ENCODE measurements around the gene PTBP3. TPM values are rescaled to one million over a fixed set of nuclear protein-coding genes. Genes with fewer than 3 reads are reported as not detected.
A peak's percentile ranks its signal among the peaks of the same experiment; 100 is the strongest.

The PTBP3 gene, protein sequence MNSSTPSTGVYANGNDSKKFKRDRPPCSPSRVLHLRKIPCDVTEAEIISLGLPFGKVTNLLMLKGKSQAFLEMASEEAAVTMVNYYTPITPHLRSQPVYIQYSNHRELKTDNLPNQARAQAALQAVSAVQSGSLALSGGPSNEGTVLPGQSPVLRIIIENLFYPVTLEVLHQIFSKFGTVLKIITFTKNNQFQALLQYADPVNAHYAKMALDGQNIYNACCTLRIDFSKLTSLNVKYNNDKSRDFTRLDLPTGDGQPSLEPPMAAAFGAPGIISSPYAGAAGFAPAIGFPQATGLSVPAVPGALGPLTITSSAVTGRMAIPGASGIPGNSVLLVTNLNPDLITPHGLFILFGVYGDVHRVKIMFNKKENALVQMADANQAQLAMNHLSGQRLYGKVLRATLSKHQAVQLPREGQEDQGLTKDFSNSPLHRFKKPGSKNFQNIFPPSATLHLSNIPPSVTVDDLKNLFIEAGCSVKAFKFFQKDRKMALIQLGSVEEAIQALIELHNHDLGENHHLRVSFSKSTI
- total RNA-seq: 42.5 and 46.8 TPM in 2 replicates
- long read RNA-seq, full-length matches to known transcripts: 6 of 20 reads
- long read RNA-seq, partial matches to known transcripts: 5 of 20 reads
- long read RNA-seq, other reads (novel, unspliced or antisense): 9 of 20 reads

DNA sequence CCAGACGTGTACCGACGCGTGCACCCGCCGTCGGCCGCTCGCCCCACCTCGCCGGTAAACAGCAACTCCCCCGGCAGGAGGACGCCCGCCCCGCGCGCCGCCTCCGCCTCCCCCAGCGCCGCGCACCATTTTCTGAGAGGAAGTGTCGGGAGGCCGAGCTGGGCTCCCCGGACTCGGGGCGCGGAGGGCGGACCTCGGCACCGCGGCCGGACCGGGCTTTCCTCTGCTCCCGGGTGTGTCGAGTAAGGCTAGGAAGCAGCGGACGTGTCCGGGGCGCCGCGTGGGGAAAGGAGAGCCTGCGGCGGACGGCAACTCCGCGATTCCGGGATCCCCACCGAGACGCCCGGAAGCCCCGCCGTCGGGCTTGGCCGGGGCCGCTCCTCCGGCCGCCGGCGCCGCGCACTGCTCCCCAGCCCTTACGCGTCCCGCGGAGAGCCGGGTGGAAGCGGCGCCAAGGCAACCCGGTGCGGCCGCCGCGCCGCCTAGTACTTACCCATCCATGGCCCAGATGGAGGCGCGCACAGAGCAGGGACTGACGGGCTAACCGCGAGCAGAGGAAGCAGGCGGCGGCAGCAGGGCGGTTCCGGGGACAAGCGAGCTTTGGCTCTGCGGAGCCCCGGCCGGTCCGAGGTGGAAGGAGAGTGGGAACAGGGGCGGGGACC, at the start of gene PTBP3:
Gene PTBP3, minus strand, starts transcription at position 643 of the 662 bp plus-strand sequence. CDS start 35,754 bp downstream, outside the sequence.
- Mint-ChIP-seq H3K4me3 (peak within 1 kb of the TSS; percentile 97), H3K27me3 (ENCODE audit: low read depth) (peaks cover 10% of the 10 kb centered on the region)
- TF ChIP-seq, protein P1, sequence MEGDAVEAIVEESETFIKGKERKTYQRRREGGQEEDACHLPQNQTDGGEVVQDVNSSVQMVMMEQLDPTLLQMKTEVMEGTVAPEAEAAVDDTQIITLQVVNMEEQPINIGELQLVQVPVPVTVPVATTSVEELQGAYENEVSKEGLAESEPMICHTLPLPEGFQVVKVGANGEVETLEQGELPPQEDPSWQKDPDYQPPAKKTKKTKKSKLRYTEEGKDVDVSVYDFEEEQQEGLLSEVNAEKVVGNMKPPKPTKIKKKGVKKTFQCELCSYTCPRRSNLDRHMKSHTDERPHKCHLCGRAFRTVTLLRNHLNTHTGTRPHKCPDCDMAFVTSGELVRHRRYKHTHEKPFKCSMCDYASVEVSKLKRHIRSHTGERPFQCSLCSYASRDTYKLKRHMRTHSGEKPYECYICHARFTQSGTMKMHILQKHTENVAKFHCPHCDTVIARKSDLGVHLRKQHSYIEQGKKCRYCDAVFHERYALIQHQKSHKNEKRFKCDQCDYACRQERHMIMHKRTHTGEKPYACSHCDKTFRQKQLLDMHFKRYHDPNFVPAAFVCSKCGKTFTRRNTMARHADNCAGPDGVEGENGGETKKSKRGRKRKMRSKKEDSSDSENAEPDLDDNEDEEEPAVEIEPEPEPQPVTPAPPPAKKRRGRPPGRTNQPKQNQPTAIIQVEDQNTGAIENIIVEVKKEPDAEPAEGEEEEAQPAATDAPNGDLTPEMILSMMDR (conservative IDR thresholded peaks at IDR 0.05): peak; percentile 1

DNA sequence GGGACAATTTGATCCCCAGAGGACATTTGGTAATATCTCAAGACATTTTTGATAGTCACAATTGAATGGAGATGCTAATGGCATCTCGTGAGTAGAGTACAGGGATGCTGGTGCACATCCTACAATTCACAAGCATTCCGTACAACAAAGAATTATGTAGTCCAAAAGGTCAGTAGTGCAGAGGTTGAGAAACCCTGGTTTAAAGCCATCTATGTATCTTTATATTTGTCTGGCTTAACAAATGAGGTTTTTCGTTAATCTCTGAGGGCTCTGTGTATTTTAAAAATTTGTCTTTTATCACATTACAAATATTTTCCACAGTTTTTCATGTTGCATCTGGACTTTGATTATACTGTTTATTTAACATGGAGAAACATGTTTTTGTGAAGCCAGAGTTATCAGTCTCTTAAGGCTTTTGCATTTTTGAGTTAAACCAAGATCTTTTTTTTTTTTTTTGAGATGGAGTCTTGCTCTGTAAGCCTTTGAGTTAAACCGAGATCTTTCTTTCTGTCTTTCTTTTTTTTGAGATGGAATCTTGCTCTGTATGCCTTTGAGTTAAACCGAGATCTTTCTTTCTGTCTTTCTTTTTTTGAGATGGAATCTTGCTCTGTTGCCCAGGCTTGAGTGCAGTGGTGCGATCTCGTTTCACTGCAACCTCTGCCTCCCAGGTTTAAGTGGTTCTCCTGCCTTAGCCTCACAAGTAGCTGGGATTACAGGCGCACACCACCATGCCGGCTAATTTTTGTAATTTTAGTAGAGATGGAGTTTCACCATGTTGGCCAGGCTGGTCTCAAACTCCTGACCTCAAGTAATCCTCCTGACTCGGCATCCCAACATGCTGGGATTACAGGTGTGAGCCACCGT, 49.3 kb upstream of the PTBP3 start:
- Mint-ChIP-seq H3K9me3 (no peaks in the 10 kb centered on the region), H3K36me3 (ENCODE audit: low read depth) (peaks cover 8% of the 10 kb centered on the region), H3K4me3 (peak overlapping the region; percentile 42), H3K27me3 (ENCODE audit: low read depth) (no peaks in the 10 kb centered on the region), H3K27ac (ENCODE audit: unreplicated experiment) (no peak overlapping the region), H3K4me1 (peaks cover 40% of the 10 kb centered on the region)
- TF ChIP-seq, protein P1 (conservative IDR thresholded peaks at IDR 0.05): no peak
- no peak for DNase-seq (ENCODE audit: low read depth, low spot score)

More for the DNA sequence above, at the start of gene PTBP3:
- peaks cover 25% of the 10 kb centered on the region for H3K4me1 Mint-ChIP-seq
- peak; percentile 51 for DNase-seq (ENCODE audit: low read depth, low spot score)
- H3K9me3 Mint-ChIP-seq: no peaks in the 10 kb centered on the region
- H3K36me3 Mint-ChIP-seq (ENCODE audit: low read depth): no peaks in the 10 kb centered on the region
- peak within 1 kb of the TSS; percentile 98 for H3K27ac Mint-ChIP-seq (ENCODE audit: unreplicated experiment)

DNA sequence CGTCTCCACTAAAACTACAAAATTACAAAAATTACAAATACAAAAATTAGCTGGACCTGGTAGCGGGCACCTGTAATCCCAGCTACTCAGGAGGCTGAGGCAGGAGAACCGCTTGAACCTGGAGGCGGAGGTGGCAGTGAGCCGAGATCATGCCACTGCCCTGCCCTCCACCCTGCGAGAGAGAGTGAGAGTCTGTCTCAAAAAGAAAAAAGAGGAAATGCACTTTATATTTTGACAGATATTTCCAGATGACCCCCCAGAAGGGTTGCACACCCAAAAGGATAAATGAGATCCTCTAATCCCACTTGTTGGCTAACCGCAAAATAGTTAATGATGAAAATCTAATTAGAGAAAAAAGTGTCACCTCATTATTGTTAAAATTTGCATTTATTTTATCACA, 48.6 kb upstream of the PTBP3 start:
- H3K27ac Mint-ChIP-seq (ENCODE audit: unreplicated experiment): no peak overlapping the region
- peak overlapping the region; percentile 42 for H3K4me3 Mint-ChIP-seq
- TF ChIP-seq, protein P1 (conservative IDR thresholded peaks at IDR 0.05): no peak
- H3K36me3 Mint-ChIP-seq (ENCODE audit: low read depth): peaks cover 7% of the 10 kb centered on the region
- H3K9me3 Mint-ChIP-seq: no peaks in the 10 kb centered on the region
- peaks cover 47% of the 10 kb centered on the region for H3K4me1 Mint-ChIP-seq
- no peak for DNase-seq (ENCODE audit: low read depth, low spot score)
- H3K27me3 Mint-ChIP-seq (ENCODE audit: low read depth): no peaks in the 10 kb centered on the region

DNA sequence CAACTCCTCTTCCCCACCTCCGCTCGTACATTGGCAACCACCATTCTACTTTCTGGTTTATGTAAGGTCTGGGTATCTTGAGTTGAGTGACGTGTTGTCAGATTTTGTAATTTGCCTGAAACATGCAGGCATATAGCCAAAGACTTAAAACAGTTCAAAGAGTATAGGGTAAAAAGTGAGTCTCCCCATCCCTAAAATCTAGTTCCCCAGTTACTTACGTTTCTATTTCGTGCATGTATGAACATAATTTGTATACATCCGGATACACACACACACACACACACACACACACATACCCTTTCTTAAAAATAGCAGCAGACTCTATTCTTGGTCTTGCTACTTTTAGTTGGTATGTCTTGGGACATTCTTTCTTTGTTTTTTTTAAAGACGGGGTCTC, 47.4 kb upstream of the PTBP3 start:
- Mint-ChIP-seq H3K9me3 (no peaks in the 10 kb centered on the region), H3K4me1 (peaks cover 50% of the 10 kb centered on the region), H3K27me3 (ENCODE audit: low read depth) (no peaks in the 10 kb centered on the region), H3K36me3 (ENCODE audit: low read depth) (peaks cover 12% of the 10 kb centered on the region), H3K27ac (ENCODE audit: unreplicated experiment) (peak overlapping the region; percentile 30), H3K4me3 (peak overlapping the region; percentile 98)
- TF ChIP-seq, protein P1 (conservative IDR thresholded peaks at IDR 0.05): no peak
- no peak for DNase-seq (ENCODE audit: low read depth, low spot score)

Data from neural crest cell (in vitro differentiated cells).